ENCODE data around the gene ERICH6. TPM values are rescaled to one million over a fixed set of nuclear protein-coding genes. Genes with fewer than 3 reads are reported as not detected.
"Not testable (repeated sequence)": the region's sequence is repeated elsewhere in the genome, so short reads cannot be mapped to it uniquely, and the experiment has no call there.

Gene ERICH6
- total and polyA plus RNA-seq, 11 donors = 0.32 to 0.54 TPM; not detected in 9

DNA sequence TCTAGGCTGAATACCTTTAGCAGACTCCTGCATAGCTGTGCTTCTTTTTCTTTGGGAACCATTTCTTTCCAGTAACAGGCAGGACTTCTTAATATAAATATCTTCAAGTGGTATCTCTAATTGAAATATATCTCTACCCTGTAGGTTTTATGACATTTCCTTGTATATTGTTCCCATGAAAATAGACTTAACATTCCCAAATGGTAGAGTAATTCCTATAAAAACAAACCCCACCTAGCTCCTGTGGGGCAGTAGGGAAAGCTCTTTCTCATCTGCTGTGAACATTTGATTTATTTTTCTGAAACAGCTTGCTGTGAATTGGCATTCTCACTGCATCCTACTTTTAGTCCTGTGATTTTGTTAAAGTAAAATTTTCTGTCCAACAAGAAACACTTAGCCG lies 79.8 kb downstream of the ERICH6 start:
- WGBS, 4 donors = 89 to 100% (median 96%) methylated on average over 1 of the region's 1 CpG
- Histone ChIP-seq H3K27me3 (no peaks in the 10 kb centered on the region), H3K36me3 (peaks cover 0 to 64% (median 56%) of the 10 kb centered on the region in 9 donors), H3K9me3 (no peaks in the 10 kb centered on the region), H3K27ac (no peak overlapping the region), H3K4me3 (no peak overlapping the region), H3K4me1 (peaks cover 0 to 37% (median 16%) of the 10 kb centered on the region in 12 donors)
- ATAC-seq (no peak), DNase-seq (no peak)
- TF ChIP-seq POLR2A (IDR thresholded peaks at IDR 0.05) (no peak), CTCF (IDR thresholded peaks at IDR 0.05) (no peak)
- intact Hi-C loops (cut with DNase I) = no loop called here

DNA sequence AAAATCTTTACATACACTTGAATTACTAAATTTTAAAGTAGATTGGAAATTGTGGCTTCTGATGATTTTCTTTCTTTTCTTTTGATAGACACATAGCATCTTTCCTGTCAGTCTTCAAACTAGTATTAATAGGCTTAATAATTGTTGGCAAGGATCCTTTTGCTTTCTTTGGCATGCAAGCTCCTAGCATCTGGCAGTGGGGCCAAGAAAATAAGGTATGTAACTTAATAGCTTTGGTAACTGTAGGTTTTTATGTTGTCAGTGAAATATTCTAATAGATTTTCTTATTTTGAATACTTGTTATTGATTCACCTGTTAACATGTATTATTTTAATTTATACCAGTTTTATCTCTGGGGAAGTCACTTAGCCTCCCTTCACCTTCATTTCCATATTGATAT lies 80.8 kb downstream of the ERICH6 start:
- ATAC-seq; H3K27me3 ChIP-seq; H3K4me3 ChIP-seq; H3K9me3 ChIP-seq; intact Hi-C loops (cut with DNase I); DNase-seq; H3K27ac ChIP-seq: not testable (repeated sequence)
- peaks cover 0 to 60% (median 46%) of the 10 kb centered on the region in 9 donors for H3K36me3 ChIP-seq
- peaks cover 0 to 37% (median 16%) of the 10 kb centered on the region in 12 donors for H3K4me1 ChIP-seq

GRCh38 chr3:150620002-150620689 lies 83.6 kb downstream of the ERICH6 start:
- Histone ChIP-seq H3K27me3 (no peaks in the 10 kb centered on the region), H3K4me1 (peaks cover 0 to 27% (median 13%) of the 10 kb centered on the region in 12 donors), H3K36me3 (peaks cover 0 to 33% (median 18%) of the 10 kb centered on the region in 9 donors), H3K4me3 (no peak overlapping the region), H3K9me3 (no peaks in the 10 kb centered on the region), H3K27ac (no peak overlapping the region)
- no peak for ATAC-seq
- 92 to 94% (median 93%) methylated on average over 7 of the region's 7 CpGs for WGBS, 4 donors
- TF ChIP-seq CTCF (IDR thresholded peaks at IDR 0.05) (no peak), POLR2A (IDR thresholded peaks at IDR 0.05) (no peak)
- DNase-seq = no peak
- intact Hi-C loops (cut with DNase I) = no loop called here

DNA sequence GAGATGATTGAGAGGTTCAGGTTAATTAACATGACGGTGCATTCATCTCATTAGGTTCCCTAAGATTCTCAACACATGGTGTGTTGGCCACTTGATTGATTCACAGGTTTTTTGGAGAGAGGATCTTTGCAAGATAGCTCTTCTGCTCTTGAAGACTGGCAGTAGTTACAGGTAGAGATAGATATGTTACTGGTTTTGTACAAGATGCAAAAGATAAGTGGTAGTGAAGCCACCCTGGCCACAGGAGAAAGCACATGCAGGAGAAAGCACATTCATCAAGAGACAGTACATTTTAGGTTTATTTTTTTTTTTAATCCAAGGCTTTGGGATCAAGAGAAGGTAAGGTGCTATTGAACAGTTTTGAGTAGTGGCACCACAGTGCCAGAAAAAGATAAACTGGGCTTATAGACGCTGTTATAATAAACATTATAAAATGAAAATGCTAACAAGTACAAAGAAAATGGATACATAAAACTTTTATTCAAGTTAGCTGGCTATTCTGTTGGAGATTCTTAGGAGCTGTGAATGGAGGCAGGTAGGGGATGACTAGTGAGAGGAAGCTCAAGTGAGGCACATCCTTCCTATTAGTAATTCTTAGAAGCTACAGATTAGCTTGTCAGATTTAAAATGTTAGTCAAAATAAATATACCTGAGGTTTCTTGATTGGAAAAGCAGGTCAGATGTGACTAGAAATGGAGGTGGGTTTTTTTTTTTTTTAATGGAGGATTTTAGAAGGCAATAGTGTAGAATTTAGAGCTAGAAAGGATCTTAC lies 89.8 kb downstream of the ERICH6 start:
- H3K27ac ChIP-seq = no peak overlapping the region
- DNase-seq (no peak), ATAC-seq (no peak)
- no peaks in the 10 kb centered on the region for H3K27me3 ChIP-seq
- 88 to 96% (median 92%) methylated on average over 2 of the region's 2 CpGs for WGBS, 4 donors
- H3K9me3 ChIP-seq = no peaks in the 10 kb centered on the region
- peaks cover 0 to 34% (median 19%) of the 10 kb centered on the region in 12 donors for H3K4me1 ChIP-seq
- TF ChIP-seq POLR2A (IDR thresholded peaks at IDR 0.05) = no peak
- TF ChIP-seq CTCF (IDR thresholded peaks at IDR 0.05) = no peak
- peaks cover 0 to 30% (median 14%) of the 10 kb centered on the region in 9 donors for H3K36me3 ChIP-seq
- no peak overlapping the region for H3K4me3 ChIP-seq
- intact Hi-C loops (cut with DNase I) = no loop called here
